K562 (cell line): ENCODE results near the gene CSNK2A1. TPM values are rescaled to one million over a fixed set of nuclear protein-coding genes. Genes with fewer than 3 reads are reported as not detected.

ENCODE experiments used
- ATF2 ChIP-seq: sonication (generic); formaldehyde crosslinking; IDR thresholded peaks from 2 replicates; pipeline ENCODE4 v1.8.1; 2022; ENCODE audit warnings: missing genetic modification reagents
- CBFA2T2 ChIP-seq: fragments of 450-650 bp; conservative IDR thresholded peaks from 2 replicates; pipeline ENCODE4 v1.6.1; 2017; ENCODE audit warnings: mild to moderate bottlenecking
- EHMT2 ChIP-seq: fragments of 450-650 bp; IDR thresholded peaks from 2 replicates; pipeline ENCODE4 v1.6.1; 2018; ENCODE audit warnings: antibody characterized with exemption
- MCM7 ChIP-seq, 2 experiments: fragments of 450-650 bp; IDR thresholded peaks; 2 replicates each; pipeline ENCODE4 v1.6.1; 2016 to 2018
- MEF2D ChIP-seq: conservative IDR thresholded peaks from 2 replicates; pipeline ENCODE4 v1.6.1; 2016; ENCODE audit warnings: low read depth, missing genetic modification characterization, missing compliant biosample characterization
- NR4A1 ChIP-seq, 2 experiments: fragments of 250-450 bp in 1 of 2; fragments of 450-650 bp in 1 of 2; sonication (Bioruptor Pico) in 1 of 2; IDR thresholded peaks; 2 replicates each; pipeline versions ENCODE4 v1.4.0 to v1.6.1; 2016 to 2020; ENCODE audit warnings: mild to moderate bottlenecking in 2 of 2, missing compliant biosample characterization in 1 of 2, missing genetic modification characterization in 1 of 2, moderate library complexity in 1 of 2
- PHF20 ChIP-seq: fragments of 450-650 bp; IDR thresholded peaks from 2 replicates; pipeline ENCODE4 v1.6.1; 2018; ENCODE audit not compliant: partially characterized antibody
- PRMT5 ChIP-seq: sonication (generic); formaldehyde crosslinking; IDR thresholded peaks from 2 replicates; pipeline ENCODE4 v1.5.0; 2020; ENCODE audit warnings: missing genetic modification reagents
- SMAD4 ChIP-seq: fragments of 250-450 bp; sonication (Bioruptor Pico); conservative IDR thresholded peaks from 2 replicates; pipeline ENCODE4 v1.8.0; 2021; ENCODE audit warnings: inconsistent platforms, mild to moderate bottlenecking, moderate library complexity
- TEAD4 ChIP-seq, 2 experiments: sonication (generic) in 1 of 2; formaldehyde crosslinking in 1 of 2; IDR thresholded peaks; 2 replicates each; pipeline versions ENCODE4 v1.6.1 to v1.8.0; 2012 to 2022; ENCODE audit warnings: borderline replicate concordance in 1 of 2, inconsistent platforms in 1 of 2, low read length in 1 of 2, mild to moderate bottlenecking in 1 of 2, missing genetic modification reagents in 1 of 2
- ZNF324 ChIP-seq: fragments of 250-450 bp; sonication (Bioruptor Pico); IDR thresholded peaks from 2 replicates; pipeline ENCODE4 v1.4.0; 2020; ENCODE audit warnings: mild to moderate bottlenecking
- ZNF639 ChIP-seq, 2 experiments: fragments of 200-800 bp in 1 of 2; sonication (Bioruptor generic) in 1 of 2; sonication (generic) in 1 of 2; formaldehyde crosslinking in 1 of 2; IDR thresholded peaks in 1 of 2; conservative IDR thresholded peaks in 1 of 2; 2 replicates each; pipeline versions ENCODE4 v1.5.0 to v1.6.1; 2016 to 2020; ENCODE audit warnings: missing compliant biosample characterization in 1 of 2, missing genetic modification characterization in 1 of 2, missing genetic modification reagents in 1 of 2
- polyA plus RNA-seq, 8 experiments: library from polyadenylated mRNA; depleted of rRNA in 4 of 8; stranded (reverse) in 5 of 8; unstranded in 3 of 8; fragments of >200 nt; fragmentation: Nextera tagmentation in 2 of 8; fragmentation: Illumina TruSeq in 1 of 8; extraction: Ambion mirVana in 2 of 8; extraction: Trizol in 1 of 8; gene quantifications; 2 replicates each; pipeline versions ENCODE4 v1.2.1 to v1.2.3, GENCODE V29; 2011 to 2014; ENCODE audit warnings: inconsistent platforms in 1 of 8, missing spikeins in 1 of 8
- total RNA-seq, 7 experiments: library from RNA; depleted of rRNA in 6 of 7; stranded (reverse); fragments of >200 nt in 6 of 7; fragmentation: Illumina TruSeq in 2 of 7; extraction: Trizol in 2 of 7; gene quantifications; 2 replicates each; pipeline versions ENCODE4 v1.2.1 to v1.2.3, GENCODE V29; 2011 to 2021; ENCODE audit warnings: low replicate concordance in 1 of 7
- TF ChIP-seq, protein P1 (sequence below), 2 experiments: fragments of 450-650 bp; formaldehyde crosslinking in 1 of 2; IDR thresholded peaks; 2 replicates each; pipeline versions ENCODE4 v1.4.0 to v1.6.1; 2014 to 2020; ENCODE audit warnings: mild to moderate bottlenecking in 2 of 2, borderline replicate concordance in 1 of 2, low read depth in 1 of 2
- TF ChIP-seq, protein P2 (sequence below): sonication (generic); formaldehyde crosslinking; IDR thresholded peaks from 2 replicates; pipeline ENCODE4 v1.9.0; 2022; ENCODE audit warnings: mild to moderate bottlenecking, missing genetic modification reagents

The CSNK2A1 gene
- total and polyA plus RNA-seq, 9 of the 15 experiments (the other 6 are each of a cell fraction or from before 2014, with no cell fraction given): 71.0 to 251 (median 103) TPM

DNA sequence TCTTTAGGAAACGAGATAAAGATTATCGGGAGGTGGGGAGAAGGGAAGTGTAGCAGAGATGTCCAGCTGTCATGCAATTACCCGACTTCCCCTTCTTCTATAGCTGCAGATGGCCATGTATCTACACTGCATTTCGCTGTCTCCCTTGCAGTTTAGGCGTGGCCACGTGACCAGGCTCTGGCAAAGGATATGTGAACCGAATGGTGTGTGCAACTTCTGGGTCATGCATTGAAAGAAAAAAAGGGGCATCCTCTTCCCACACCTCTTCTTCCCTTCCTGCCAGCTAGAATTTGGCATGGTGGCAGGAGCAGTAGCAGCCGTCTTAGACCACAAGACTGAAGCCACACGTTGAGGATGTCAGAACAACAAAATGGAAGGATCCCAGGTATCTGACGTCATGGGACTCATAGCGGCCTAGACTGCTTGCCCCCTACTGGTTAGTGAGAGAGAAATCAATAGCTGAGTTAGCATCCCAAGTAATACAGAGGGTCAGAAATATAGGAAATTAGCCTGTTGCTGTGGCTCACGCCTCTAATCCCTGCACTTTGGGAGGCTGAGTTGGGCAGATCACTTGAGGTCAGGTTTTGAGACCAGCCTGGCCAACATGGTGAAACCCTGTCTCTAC, 33.7 kb upstream of the CSNK2A1 start (continued):
- TF ChIP-seq ZNF639 (CRISPR knock-in tag; conservative IDR thresholded peaks at IDR 0.05 in 1 of 2, IDR thresholded peaks at IDR 0.05 in 1 of 2): 0 out of 4 replicates have a peak, but pooled peaks of 1 of the 2 experiments have one; percentile 28
- peak; percentile 23; the same call in 1 of the 2 replicates for TF ChIP-seq TEAD4 (IDR thresholded peaks at IDR 0.05; ENCODE audit: low read length)
- TF ChIP-seq TEAD4 (CRISPR knock-in tag; IDR thresholded peaks at IDR 0.05; ENCODE audit: borderline replicate concordance): no peak
- no peak for TF ChIP-seq ZNF324 (CRISPR knock-in tag)
- TF ChIP-seq PRMT5 (CRISPR knock-in tag): no peak
- TF ChIP-seq MEF2D: 0 out of 2 replicates have a peak, but pooled peaks have one; percentile 32
- TF ChIP-seq MCM7 (IDR thresholded peaks at IDR 0.05): no peak
- no peak for TF ChIP-seq NR4A1 (CRISPR knock-in tag; IDR thresholded peaks at IDR 0.05)
- TF ChIP-seq NR4A1 (tag; IDR thresholded peaks at IDR 0.05): 0 out of 2 replicates have a peak, but pooled peaks have one; percentile 42
- TF ChIP-seq PHF20: no peak
- peak; percentile 86 for TF ChIP-seq EHMT2
- TF ChIP-seq CBFA2T2: peak; percentile 50
- peak; percentile 93; the same call in 1 of the 2 replicates for TF ChIP-seq ATF2 (CRISPR knock-in tag)
- 0 out of 2 replicates have a peak, but pooled peaks have one; percentile 34 for TF ChIP-seq SMAD4 (CRISPR knock-in tag)
- TF ChIP-seq, protein P1, sequence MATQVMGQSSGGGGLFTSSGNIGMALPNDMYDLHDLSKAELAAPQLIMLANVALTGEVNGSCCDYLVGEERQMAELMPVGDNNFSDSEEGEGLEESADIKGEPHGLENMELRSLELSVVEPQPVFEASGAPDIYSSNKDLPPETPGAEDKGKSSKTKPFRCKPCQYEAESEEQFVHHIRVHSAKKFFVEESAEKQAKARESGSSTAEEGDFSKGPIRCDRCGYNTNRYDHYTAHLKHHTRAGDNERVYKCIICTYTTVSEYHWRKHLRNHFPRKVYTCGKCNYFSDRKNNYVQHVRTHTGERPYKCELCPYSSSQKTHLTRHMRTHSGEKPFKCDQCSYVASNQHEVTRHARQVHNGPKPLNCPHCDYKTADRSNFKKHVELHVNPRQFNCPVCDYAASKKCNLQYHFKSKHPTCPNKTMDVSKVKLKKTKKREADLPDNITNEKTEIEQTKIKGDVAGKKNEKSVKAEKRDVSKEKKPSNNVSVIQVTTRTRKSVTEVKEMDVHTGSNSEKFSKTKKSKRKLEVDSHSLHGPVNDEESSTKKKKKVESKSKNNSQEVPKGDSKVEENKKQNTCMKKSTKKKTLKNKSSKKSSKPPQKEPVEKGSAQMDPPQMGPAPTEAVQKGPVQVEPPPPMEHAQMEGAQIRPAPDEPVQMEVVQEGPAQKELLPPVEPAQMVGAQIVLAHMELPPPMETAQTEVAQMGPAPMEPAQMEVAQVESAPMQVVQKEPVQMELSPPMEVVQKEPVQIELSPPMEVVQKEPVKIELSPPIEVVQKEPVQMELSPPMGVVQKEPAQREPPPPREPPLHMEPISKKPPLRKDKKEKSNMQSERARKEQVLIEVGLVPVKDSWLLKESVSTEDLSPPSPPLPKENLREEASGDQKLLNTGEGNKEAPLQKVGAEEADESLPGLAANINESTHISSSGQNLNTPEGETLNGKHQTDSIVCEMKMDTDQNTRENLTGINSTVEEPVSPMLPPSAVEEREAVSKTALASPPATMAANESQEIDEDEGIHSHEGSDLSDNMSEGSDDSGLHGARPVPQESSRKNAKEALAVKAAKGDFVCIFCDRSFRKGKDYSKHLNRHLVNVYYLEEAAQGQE (IDR thresholded peaks at IDR 0.05; ENCODE audit: borderline replicate concordance): peak; percentile 26
- TF ChIP-seq, protein P1 (CRISPR knock-in tag; IDR thresholded peaks at IDR 0.05; ENCODE audit: low read depth): no peak
- TF ChIP-seq, protein P2, sequence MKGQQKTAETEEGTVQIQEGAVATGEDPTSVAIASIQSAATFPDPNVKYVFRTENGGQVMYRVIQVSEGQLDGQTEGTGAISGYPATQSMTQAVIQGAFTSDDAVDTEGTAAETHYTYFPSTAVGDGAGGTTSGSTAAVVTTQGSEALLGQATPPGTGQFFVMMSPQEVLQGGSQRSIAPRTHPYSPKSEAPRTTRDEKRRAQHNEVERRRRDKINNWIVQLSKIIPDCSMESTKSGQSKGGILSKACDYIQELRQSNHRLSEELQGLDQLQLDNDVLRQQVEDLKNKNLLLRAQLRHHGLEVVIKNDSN (CRISPR knock-in tag): peak; percentile 98
